Suprapubic skin (tissue), 4 donors: ENCODE results near the gene ABHD4.

Experiments used
- EP300 ChIP-seq: sonication (generic); formaldehyde crosslinking; IDR thresholded peaks from one replicate; pipeline ENCODE4 v1.6.1; 2017; ENCODE audit warnings: antibody characterized with exemption
- POLR2AphosphoS5 ChIP-seq, 3 donors: sonication (generic); formaldehyde crosslinking; IDR thresholded peaks; one replicate each; pipeline ENCODE4 v1.6.1; 2017; ENCODE audit warnings: antibody characterized with exemption in 3 of 3
- TF ChIP-seq, protein P1 (sequence below), 2 donors: fragments of 200-600 bp in 1 of 2; fragments of 450-650 bp in 1 of 2; sonication (generic) in 1 of 2; IDR thresholded peaks; one replicate each; pipeline ENCODE4 v1.5.1; 2016 to 2019; ENCODE audit warnings: antibody characterized with exemption in 2 of 2, mild to moderate bottlenecking in 1 of 2, moderate library complexity in 1 of 2

DNA sequence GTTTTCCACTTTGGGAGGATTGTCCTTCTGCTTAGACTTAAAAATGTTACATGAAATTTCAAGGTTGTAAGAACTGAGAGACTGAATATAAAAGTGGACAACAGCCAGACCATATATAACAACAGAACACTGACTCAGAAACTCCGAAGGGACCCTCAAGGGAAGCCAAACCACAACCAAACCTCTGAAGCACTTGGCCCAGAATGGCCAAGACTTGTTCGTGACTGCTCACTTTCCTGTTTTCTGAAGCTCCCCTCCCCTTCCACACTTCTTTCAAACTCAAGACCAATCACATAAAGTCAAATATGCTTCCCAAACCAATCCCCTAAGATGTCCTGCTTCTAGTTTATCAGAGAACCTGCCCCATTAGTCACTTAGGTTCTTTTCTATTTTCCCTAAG lies 32.4 kb downstream of the ABHD4 start:
- TF ChIP-seq POLR2AphosphoS5 (IDR thresholded peaks at IDR 0.05) (no peak), EP300 (no peak)
- TF ChIP-seq, protein P1, sequence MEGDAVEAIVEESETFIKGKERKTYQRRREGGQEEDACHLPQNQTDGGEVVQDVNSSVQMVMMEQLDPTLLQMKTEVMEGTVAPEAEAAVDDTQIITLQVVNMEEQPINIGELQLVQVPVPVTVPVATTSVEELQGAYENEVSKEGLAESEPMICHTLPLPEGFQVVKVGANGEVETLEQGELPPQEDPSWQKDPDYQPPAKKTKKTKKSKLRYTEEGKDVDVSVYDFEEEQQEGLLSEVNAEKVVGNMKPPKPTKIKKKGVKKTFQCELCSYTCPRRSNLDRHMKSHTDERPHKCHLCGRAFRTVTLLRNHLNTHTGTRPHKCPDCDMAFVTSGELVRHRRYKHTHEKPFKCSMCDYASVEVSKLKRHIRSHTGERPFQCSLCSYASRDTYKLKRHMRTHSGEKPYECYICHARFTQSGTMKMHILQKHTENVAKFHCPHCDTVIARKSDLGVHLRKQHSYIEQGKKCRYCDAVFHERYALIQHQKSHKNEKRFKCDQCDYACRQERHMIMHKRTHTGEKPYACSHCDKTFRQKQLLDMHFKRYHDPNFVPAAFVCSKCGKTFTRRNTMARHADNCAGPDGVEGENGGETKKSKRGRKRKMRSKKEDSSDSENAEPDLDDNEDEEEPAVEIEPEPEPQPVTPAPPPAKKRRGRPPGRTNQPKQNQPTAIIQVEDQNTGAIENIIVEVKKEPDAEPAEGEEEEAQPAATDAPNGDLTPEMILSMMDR (IDR thresholded peaks at IDR 0.05): no peak
